ENCODE data around the gene METTL16.
"Not testable (repeated sequence)": the region's sequence is repeated elsewhere in the genome, so short reads cannot be mapped to it uniquely, and the experiment has no call there.

The METTL16 gene

GRCh38 chr17:2511462-2512369 is at the start of gene METTL16:
Gene METTL16, minus strand, starts transcription at chr17:2511888. Its CDS starts 9,557 bp downstream, at chr17:2502331.
- DNase-seq: peak; percentile 96

GRCh38 chr17:2560658-2561057 is 49.0 kb upstream of the METTL16 start:
- DNase-seq: no peak

- no peak for DNase-seq
Observed at GRCh38 chr17:2551928-2552327, 40.2 kb upstream of the METTL16 start.

GRCh38 chr17:2551493-2551892 is 39.8 kb upstream of the METTL16 start:
- DNase-seq: no peak

GRCh38 chr17:2549392-2550211 is 37.9 kb upstream of the METTL16 start:
- no peak for DNase-seq

- DNase-seq: not testable (repeated sequence)
Observed at GRCh38 chr17:2548026-2548425, 36.3 kb upstream of the METTL16 start.

GRCh38 chr17:2547176-2547575 is 35.5 kb upstream of the METTL16 start:
- no peak for DNase-seq

GRCh38 chr17:2545393-2545792 is 33.7 kb upstream of the METTL16 start:
- DNase-seq: no peak

- peak; percentile 23 for DNase-seq
Observed at GRCh38 chr17:2542456-2542855, 30.8 kb upstream of the METTL16 start.

- DNase-seq: no peak
Observed at GRCh38 chr17:2542056-2542455, 30.4 kb upstream of the METTL16 start.

- not testable (repeated sequence) for DNase-seq
Observed at GRCh38 chr17:2537579-2537978, 25.9 kb upstream of the METTL16 start.

- no peak for DNase-seq
Observed at GRCh38 chr17:2532146-2532720, 20.5 kb upstream of the METTL16 start.

GRCh38 chr17:2531243-2531954 is 19.7 kb upstream of the METTL16 start:
- not testable (repeated sequence) for DNase-seq

GRCh38 chr17:2521775-2522410 is 10.2 kb upstream of the METTL16 start:
- DNase-seq: not testable (repeated sequence)

GRCh38 chr17:2521257-2521656 is 9.6 kb upstream of the METTL16 start:
- DNase-seq: no peak

GRCh38 chr17:2517539-2517938 is 5.9 kb upstream of the METTL16 start:
- no peak for DNase-seq

- DNase-seq: no peak
Observed at GRCh38 chr17:2511138-2511461, 588 bp downstream of the METTL16 start.

- no peak for DNase-seq
Observed at GRCh38 chr17:2510559-2510958, 1.1 kb downstream of the METTL16 start.

- DNase-seq: no peak
Observed at GRCh38 chr17:2508035-2508434, 3.7 kb downstream of the METTL16 start.

- DNase-seq: not testable (repeated sequence)
Observed at GRCh38 chr17:2507015-2507414, 4.7 kb downstream of the METTL16 start.

- DNase-seq: no peak
Observed at GRCh38 chr17:2503627-2504026, 8.1 kb downstream of the METTL16 start.

GRCh38 chr17:2502871-2503580 is 8.7 kb downstream of the METTL16 start:
- DNase-seq: peak; percentile 10
